Activated CD4-positive, alpha-beta memory T cell treated with anti-CD3 and anti-CD28 coated beads, Interleukin-2, amount 10 ng/mL, durations not matched to agents 7 days and 5 days (primary cell): Measurements from ENCODE around the gene CLEC5A. TPM values are rescaled to one million over a fixed set of nuclear protein-coding genes. Genes with fewer than 3 reads are reported as not detected.
"Not testable (repeated sequence)": the region's sequence is repeated elsewhere in the genome, so short reads cannot be mapped to it uniquely, and the experiment has no call there.

ENCODE experiments used
- CTCF ChIA-PET: fragments of 350-600 bp; sonication (Branson Sonifier 250); formaldehyde crosslinking; loops from one replicate; lab custom pipeline; 2021; ENCODE audit warnings: antibody characterized with exemption, inconsistent platforms; lab: Charles Lee
- POLR2A ChIA-PET: fragments of 350-600 bp; sonication (Branson Sonifier 250); formaldehyde crosslinking; loops from one replicate; lab custom pipeline; 2021; ENCODE audit warnings: antibody characterized with exemption; lab: Charles Lee
- DNase-seq: peaks from one replicate; pipeline ENCODE4 v3.0.0-alpha.2; 2020
- H3K27ac Mint-ChIP-seq: one replicate; pipeline ENCODE4 v1.8.0; 2021; ENCODE audit warnings: mild to moderate bottlenecking, mixed read lengths
- H3K27me3 Mint-ChIP-seq: one replicate; pipeline ENCODE4 v1.8.0; 2021; ENCODE audit warnings: mixed read lengths
- H3K36me3 Mint-ChIP-seq: one replicate; pipeline ENCODE4 v1.8.0; 2021; ENCODE audit warnings: low read depth, mixed read lengths
- H3K4me1 Mint-ChIP-seq: one replicate; pipeline ENCODE4 v1.8.0; 2021; ENCODE audit warnings: mixed read lengths
- H3K4me3 Mint-ChIP-seq: one replicate; pipeline ENCODE4 v1.8.0; 2021; ENCODE audit warnings: mild to moderate bottlenecking, mixed read lengths
- H3K9me3 Mint-ChIP-seq: one replicate; pipeline ENCODE4 v1.8.0; 2021; ENCODE audit warnings: mixed read lengths
- total RNA-seq, 2 experiments: library from RNA; stranded (reverse); gene quantifications; one replicate each; pipeline ENCODE4 v1.2.3, GENCODE V29; 2021

The CLEC5A gene
- total RNA-seq: not detected

DNA sequence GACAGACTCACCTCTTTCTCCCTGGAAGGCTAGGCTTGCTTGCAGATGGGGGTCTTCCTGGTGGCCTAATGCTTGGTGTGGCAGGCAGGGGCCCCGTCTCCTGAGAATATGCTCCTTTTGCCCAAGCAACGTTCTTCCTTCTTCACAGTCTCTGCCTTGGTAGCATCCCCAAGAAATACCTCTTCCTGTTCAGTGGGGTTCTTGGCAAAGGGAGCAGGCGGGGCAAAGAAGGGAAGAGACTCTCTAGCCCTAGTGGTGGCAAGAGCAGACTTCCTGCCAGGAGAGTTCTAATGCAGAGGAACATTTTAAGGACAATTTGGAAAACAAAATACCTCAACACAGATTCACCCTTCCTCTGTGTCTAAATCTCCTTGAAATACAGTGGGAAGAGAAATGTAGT, at the start of gene CLEC5A:
TSS of gene CLEC5A (minus strand) at position 179 of the 400 bp plus-strand sequence. CDS start 682 bp downstream, outside the sequence.
- Mint-ChIP-seq H3K36me3 (no peaks in the 10 kb centered on the region), H3K27me3 (no peaks in the 10 kb centered on the region), H3K9me3 (no peaks in the 10 kb centered on the region), H3K27ac (no peak within 1 kb of the TSS), H3K4me1 (no peaks in the 10 kb centered on the region), H3K4me3 (no peak within 1 kb of the TSS)
- POLR2A ChIA-PET: no interaction called here
- CTCF ChIA-PET: no interaction called here
- DNase-seq: no peak

GRCh38 chr7:141993354-141993753, 46.6 kb upstream of the CLEC5A start:
- no peak overlapping the region for H3K27ac Mint-ChIP-seq
- H3K4me1 Mint-ChIP-seq: peaks cover 6% of the 10 kb centered on the region
- CTCF ChIA-PET: interaction anchor here (2.6 kb wide), 1 partner anchor 17 kb away, joined by 12 read pairs; no protein-coding TSS in a partner anchor
- H3K4me3 Mint-ChIP-seq: no peak overlapping the region
- no peaks in the 10 kb centered on the region for H3K36me3 Mint-ChIP-seq
- peaks cover 1% of the 10 kb centered on the region for H3K27me3 Mint-ChIP-seq
- H3K9me3 Mint-ChIP-seq: peaks cover 2% of the 10 kb centered on the region
- POLR2A ChIA-PET: no interaction called here
- no peak for DNase-seq

DNA sequence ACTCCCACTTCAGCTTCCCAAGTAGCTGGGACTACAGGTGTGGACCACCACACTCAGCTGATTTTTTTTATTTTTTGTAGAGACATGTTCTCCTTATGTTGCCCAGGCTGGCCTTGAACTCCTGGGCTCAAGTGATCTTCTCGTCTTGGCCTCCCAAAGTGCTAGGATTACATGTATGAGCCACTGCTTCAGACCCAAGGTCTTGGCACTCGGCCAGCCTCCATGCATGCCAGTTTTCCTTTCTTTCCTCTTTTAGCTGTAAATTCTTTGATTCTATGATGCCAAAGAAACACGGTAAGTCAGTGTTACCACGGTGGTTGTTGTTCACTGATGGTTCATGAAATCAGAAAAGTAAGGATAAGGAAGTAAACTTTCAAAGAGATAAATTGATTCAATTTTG, 45.9 kb upstream of the CLEC5A start:
- CTCF ChIA-PET: interaction anchor here (2.6 kb wide), 1 partner anchor 16 kb away, joined by 12 read pairs; no protein-coding TSS in a partner anchor
- no peak overlapping the region for H3K4me3 Mint-ChIP-seq
- POLR2A ChIA-PET: no interaction called here
- H3K4me1 Mint-ChIP-seq: peaks cover 6% of the 10 kb centered on the region
- no peaks in the 10 kb centered on the region for H3K9me3 Mint-ChIP-seq
- H3K27me3 Mint-ChIP-seq: peaks cover 1% of the 10 kb centered on the region
- DNase-seq: no peak
- H3K27ac Mint-ChIP-seq: no peak overlapping the region
- no peaks in the 10 kb centered on the region for H3K36me3 Mint-ChIP-seq

DNA sequence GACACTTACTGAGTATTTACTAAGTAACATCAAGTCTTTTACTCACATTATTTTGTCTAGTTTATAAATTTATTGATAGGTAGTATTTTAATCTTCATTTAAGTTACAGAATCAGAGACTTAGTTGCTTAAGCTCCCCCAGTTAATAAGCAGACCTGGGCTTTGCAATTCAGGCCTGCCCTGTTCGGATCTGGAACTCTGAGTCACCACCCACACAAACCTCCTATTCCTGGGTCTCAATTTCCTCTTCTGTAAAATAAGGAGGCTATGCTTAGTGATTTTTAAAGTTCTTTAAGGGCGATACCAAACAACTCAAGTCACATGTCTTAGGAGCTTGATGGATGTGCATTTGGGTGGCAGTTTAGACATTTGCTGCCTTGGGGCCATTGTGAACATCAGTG, 45.4 kb upstream of the CLEC5A start:
- POLR2A ChIA-PET: no interaction called here
- no peak overlapping the region for H3K27ac Mint-ChIP-seq

DNA sequence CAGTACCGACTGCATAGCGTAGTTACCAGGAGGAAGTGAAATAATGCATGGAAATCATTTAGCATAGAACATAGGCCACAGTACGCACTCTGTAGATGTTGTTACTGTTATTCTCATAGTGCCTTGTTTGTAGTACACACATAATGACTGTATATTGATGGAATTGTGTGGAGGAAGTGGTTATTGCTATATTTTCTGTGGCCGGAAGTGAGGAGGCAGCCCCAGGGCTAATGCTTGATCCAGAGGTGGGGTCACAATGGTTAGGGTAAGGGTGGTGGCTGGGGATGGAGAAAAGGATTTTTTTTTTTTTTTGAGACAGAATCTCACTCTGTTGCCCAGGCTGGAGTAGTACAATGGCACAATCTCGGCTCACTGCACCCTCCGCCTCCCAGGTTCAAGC, 44.4 kb upstream of the CLEC5A start:
- DNase-seq: no peak
- no peaks in the 10 kb centered on the region for H3K36me3 Mint-ChIP-seq
- no peaks in the 10 kb centered on the region for H3K9me3 Mint-ChIP-seq
- H3K27ac Mint-ChIP-seq: no peak overlapping the region
- POLR2A ChIA-PET: no interaction called here
- H3K4me1 Mint-ChIP-seq: peaks cover 6% of the 10 kb centered on the region
- peaks cover 4% of the 10 kb centered on the region for H3K27me3 Mint-ChIP-seq
- H3K4me3 Mint-ChIP-seq: no peak overlapping the region
- CTCF ChIA-PET: no interaction called here

More for the DNA sequence above, 45.4 kb upstream of the CLEC5A start:
- CTCF ChIA-PET: interaction anchor here (2.6 kb wide), 1 partner anchor 16 kb away, joined by 12 read pairs; no protein-coding TSS in a partner anchor
- no peak for DNase-seq
- Mint-ChIP-seq H3K4me1 (peaks cover 6% of the 10 kb centered on the region), H3K9me3 (no peaks in the 10 kb centered on the region), H3K36me3 (no peaks in the 10 kb centered on the region), H3K27me3 (peaks cover 4% of the 10 kb centered on the region), H3K4me3 (no peak overlapping the region)

DNA sequence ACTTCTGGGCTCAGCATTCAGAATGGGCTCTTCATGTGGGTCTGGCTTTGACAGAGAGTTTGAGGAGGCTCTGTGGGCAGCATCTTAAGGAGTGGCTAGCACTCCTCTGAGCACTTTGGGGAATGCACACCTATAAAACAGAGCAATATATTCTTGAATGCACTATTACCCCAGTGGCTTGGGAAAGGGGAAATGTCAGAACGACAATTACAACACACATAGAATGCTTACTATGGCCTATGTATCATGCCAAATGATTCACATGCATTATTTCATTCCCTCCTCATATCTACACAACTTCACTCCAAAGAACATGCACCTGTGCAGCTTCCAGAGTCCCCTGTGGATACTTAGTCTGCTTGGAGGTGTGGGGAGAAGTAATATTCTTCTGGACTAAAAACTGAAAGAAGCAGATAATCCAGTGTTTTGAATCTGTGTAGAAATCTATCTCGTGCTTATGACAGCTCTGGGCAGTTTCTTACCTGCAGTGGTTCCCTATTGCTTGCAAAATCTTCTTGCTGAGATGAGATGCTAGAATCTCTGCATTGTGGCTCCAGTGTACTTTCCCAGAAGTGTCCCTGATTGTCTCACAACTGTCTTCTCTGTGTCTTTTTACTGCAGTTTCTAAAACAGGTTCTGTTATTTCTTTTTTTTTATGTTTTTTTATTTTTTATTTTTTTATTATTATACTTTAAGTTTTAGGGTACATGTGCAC, 43.4 kb upstream of the CLEC5A start:
- Mint-ChIP-seq H3K36me3 (no peaks in the 10 kb centered on the region), H3K9me3 (no peaks in the 10 kb centered on the region), H3K4me3 (no peak overlapping the region), H3K27me3 (peaks cover 2% of the 10 kb centered on the region), H3K4me1 (peaks cover 6% of the 10 kb centered on the region), H3K27ac (no peak overlapping the region)
- no peak for DNase-seq
- ChIA-PET CTCF (interaction anchor here (1.1 kb wide), 1 partner anchor 14 kb away, joined by 5 read pairs; no protein-coding TSS in a partner anchor), POLR2A (no interaction called here)

DNA sequence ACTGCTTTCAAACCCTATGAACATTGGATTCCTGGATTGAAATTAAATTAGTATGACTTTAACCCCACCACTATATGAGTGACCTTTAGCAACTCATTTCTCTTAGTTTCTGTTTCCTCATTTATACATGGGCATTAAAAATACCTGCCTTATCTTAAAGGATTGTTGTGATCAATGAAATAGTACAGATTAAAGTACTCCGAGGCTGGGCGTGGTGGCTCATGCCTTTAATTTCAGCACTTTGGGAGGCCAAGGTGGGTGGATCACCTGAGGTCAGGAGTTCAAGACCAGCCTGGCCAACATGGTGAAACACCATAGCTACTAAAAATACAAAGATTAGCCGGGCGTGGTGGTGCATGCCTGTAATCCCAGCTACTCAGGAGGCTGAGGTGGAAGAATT, 41.0 kb upstream of the CLEC5A start:
- H3K4me3 Mint-ChIP-seq, H3K27me3 Mint-ChIP-seq, H3K36me3 Mint-ChIP-seq, DNase-seq, CTCF ChIA-PET, H3K4me1 Mint-ChIP-seq, POLR2A ChIA-PET, H3K27ac Mint-ChIP-seq, H3K9me3 Mint-ChIP-seq: not testable (repeated sequence)

GRCh38 chr7:141986923-141987322, 40.1 kb upstream of the CLEC5A start:
- Mint-ChIP-seq H3K36me3 (no peaks in the 10 kb centered on the region), H3K27me3 (peaks cover 2% of the 10 kb centered on the region), H3K4me3 (no peak overlapping the region), H3K9me3 (no peaks in the 10 kb centered on the region), H3K4me1 (peaks cover 6% of the 10 kb centered on the region), H3K27ac (no peak overlapping the region)
- POLR2A ChIA-PET: no interaction called here
- no peak for DNase-seq
- CTCF ChIA-PET: no interaction called here

DNA sequence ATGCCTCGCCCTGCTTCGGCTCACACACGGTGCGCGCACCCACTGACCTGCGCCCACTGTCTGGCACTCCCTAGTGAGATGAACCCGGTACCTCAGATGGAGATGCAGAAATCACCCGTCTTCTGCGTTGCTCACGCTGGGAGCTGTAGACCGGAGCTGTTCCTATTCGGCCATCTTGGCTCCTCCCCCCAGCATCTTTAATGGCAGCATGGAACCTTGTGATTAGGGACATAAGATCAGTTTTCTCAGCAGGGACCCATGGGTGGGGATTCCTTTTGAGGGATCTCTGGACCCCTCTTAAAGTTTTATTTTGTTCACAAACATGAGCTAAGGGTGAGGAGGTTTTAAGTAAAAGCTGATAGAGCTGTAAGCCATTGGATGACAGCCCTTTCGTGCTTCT, 39.2 kb upstream of the CLEC5A start:
- DNase-seq, H3K9me3 Mint-ChIP-seq, H3K27ac Mint-ChIP-seq, H3K4me1 Mint-ChIP-seq, POLR2A ChIA-PET, H3K36me3 Mint-ChIP-seq, H3K27me3 Mint-ChIP-seq, H3K4me3 Mint-ChIP-seq: not testable (repeated sequence)
- CTCF ChIA-PET: interaction anchor here (1.1 kb wide), 1 partner anchor 10 kb away, joined by 4 read pairs; no protein-coding TSS in a partner anchor

GRCh38 chr7:141979568-141979967, 32.8 kb upstream of the CLEC5A start:
- ChIA-PET POLR2A (no interaction called here), CTCF (no interaction called here)
- Mint-ChIP-seq H3K27ac (no peak overlapping the region), H3K4me3 (no peak overlapping the region), H3K36me3 (no peaks in the 10 kb centered on the region), H3K4me1 (peaks cover 15% of the 10 kb centered on the region), H3K27me3 (no peaks in the 10 kb centered on the region), H3K9me3 (no peaks in the 10 kb centered on the region)
- no peak for DNase-seq

GRCh38 chr7:141978351-141978750, 31.6 kb upstream of the CLEC5A start:
- Mint-ChIP-seq H3K4me1 (peaks cover 15% of the 10 kb centered on the region), H3K36me3 (no peaks in the 10 kb centered on the region), H3K27ac (no peak overlapping the region), H3K4me3 (no peak overlapping the region), H3K27me3 (no peaks in the 10 kb centered on the region), H3K9me3 (no peaks in the 10 kb centered on the region)
- POLR2A ChIA-PET: no interaction called here
- no peak for DNase-seq
- CTCF ChIA-PET: no interaction called here

GRCh38 chr7:141976524-141977245, 29.9 kb upstream of the CLEC5A start:
- no peak for DNase-seq
- no peaks in the 10 kb centered on the region for H3K9me3 Mint-ChIP-seq
- H3K27me3 Mint-ChIP-seq: no peaks in the 10 kb centered on the region
- peaks cover 15% of the 10 kb centered on the region for H3K4me1 Mint-ChIP-seq
- peak overlapping the region; percentile 58 for H3K4me3 Mint-ChIP-seq
- POLR2A ChIA-PET: no interaction called here
- CTCF ChIA-PET: interaction anchor here (1.0 to 3.1 kb wide), 22 partner anchors 9 to 834 kb away, joined by 3 to 23 read pairs (median 5); no protein-coding TSS in a partner anchor
- no peak overlapping the region for H3K27ac Mint-ChIP-seq
- H3K36me3 Mint-ChIP-seq: no peaks in the 10 kb centered on the region

DNA sequence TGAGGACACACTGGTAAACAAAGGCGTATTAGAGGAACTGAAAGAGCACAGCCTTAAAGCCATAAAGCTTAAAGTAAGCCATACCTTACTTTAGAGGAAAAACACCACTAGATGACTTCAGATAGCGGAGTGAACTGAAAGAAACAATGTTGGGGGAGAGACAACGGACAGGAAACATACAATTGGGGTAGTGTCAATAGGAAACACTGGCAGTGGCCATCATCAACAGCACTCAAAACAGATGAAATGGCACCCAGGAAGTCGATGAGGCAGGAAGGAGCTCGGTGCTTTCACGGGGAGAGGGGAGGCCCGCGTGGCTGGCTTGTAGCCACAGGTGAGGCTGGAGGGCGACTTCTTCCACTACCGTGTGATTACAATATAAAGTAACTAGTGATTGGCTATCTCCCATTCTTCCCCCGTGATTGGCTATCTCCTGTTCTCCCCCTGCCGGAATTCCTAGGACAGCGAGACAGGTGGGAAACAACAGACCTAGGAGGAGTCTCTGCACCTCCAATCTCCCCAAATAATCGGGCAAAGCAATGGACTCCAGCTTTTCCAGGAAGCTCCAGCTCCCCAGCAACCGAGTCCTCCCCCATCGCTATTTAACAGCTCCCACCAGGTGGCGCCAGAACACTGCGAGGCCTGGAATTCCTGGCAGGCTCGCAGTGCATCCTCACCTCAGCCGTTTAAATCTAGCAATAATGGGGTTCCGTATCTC, 29.2 kb upstream of the CLEC5A start:
- no peak overlapping the region for H3K27ac Mint-ChIP-seq
- peak overlapping the region; percentile 58 for H3K4me3 Mint-ChIP-seq
- no peaks in the 10 kb centered on the region for H3K27me3 Mint-ChIP-seq
- DNase-seq: peak; percentile 67
- ChIA-PET CTCF (interaction anchor here (0.5 to 3.1 kb wide), 29 partner anchors 10 to 835 kb away, joined by 3 to 23 read pairs (median 5); no protein-coding TSS in a partner anchor), POLR2A (no interaction called here)
- peaks cover 15% of the 10 kb centered on the region for H3K4me1 Mint-ChIP-seq
- no peaks in the 10 kb centered on the region for H3K9me3 Mint-ChIP-seq
- H3K36me3 Mint-ChIP-seq: no peaks in the 10 kb centered on the region
